GM12865 (cell line): ENCODE measurements around the gene RRBP1.

Source experiments
- DNase-seq: peaks from one replicate; pipeline ENCODE4 v3.0.0; 2010; ENCODE audit warnings: low read depth
- H3K4me3 ChIP-seq: 2 replicates; pipeline ENCODE4 v1.5.1; 2011; ENCODE audit warnings: mild to moderate bottlenecking, low read depth, low read length, control low read depth
- TF ChIP-seq, protein P1 (sequence below): IDR thresholded peaks from 2 replicates; pipeline ENCODE4 v1.5.1; 2011; ENCODE audit warnings: low read length, control low read depth, low read depth, inconsistent platforms; ENCODE audit not compliant: insufficient read depth; ENCODE audit errors: missing control alignments

The RRBP1 gene

DNA sequence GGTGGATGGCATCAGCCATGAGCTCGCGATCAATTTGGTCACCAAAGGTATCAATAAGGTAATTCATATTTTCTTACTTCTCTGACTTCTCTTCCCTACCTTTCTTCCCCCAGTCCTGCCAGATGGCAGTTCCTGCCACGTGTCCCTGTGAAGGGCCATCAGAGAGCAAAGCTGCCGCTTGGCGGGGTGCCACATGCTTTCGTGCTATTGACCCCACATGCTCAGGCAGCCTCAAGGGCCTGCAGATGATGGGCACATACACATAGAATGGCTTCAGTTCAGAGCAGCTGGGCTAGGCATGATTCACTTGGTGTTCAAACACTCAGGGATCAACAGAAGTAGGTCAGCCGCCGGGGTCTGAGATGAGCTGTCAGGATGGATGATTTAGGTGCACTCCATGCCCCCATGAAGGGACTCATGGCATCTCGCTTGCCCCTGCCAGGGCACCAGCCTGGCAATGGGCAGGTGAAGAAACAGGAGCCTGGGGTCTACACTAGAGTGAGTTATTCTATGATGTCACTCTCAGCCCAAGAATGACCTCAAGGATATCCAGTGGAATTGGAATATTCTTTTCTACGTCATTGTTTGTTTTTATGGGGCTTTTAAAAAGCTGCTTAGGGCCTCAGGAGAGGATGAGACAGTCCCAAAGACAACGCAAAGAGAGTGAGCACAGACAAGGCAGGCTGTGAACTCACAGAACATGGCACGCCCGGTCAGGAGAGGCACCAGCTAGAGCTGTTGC, 43.2 kb upstream of the RRBP1 start:
- TF ChIP-seq, protein P1, sequence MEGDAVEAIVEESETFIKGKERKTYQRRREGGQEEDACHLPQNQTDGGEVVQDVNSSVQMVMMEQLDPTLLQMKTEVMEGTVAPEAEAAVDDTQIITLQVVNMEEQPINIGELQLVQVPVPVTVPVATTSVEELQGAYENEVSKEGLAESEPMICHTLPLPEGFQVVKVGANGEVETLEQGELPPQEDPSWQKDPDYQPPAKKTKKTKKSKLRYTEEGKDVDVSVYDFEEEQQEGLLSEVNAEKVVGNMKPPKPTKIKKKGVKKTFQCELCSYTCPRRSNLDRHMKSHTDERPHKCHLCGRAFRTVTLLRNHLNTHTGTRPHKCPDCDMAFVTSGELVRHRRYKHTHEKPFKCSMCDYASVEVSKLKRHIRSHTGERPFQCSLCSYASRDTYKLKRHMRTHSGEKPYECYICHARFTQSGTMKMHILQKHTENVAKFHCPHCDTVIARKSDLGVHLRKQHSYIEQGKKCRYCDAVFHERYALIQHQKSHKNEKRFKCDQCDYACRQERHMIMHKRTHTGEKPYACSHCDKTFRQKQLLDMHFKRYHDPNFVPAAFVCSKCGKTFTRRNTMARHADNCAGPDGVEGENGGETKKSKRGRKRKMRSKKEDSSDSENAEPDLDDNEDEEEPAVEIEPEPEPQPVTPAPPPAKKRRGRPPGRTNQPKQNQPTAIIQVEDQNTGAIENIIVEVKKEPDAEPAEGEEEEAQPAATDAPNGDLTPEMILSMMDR = no peak
- no peak overlapping the region for H3K4me3 ChIP-seq
- DNase-seq = no peak

DNA sequence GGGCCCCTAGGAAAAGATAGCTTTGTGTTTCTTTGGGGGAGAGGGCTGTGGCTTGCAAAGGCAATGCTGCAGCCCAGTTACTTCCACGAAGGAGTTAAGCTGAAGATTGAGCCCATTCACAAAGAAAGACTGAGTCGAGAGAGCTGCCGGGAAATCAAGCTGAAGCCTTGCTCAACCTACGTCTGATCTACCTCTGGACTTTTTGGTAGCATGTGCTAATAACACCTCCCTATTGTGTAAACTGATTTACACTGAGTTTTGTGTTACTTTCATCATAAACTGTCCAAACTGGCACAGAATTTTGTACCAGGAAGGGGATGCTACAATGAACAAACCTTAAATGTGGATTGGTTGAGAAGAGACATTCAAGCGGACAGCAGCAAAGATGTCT, 41.3 kb upstream of the RRBP1 start:
- TF ChIP-seq, protein P1 = no peak
- no peak overlapping the region for H3K4me3 ChIP-seq

DNA sequence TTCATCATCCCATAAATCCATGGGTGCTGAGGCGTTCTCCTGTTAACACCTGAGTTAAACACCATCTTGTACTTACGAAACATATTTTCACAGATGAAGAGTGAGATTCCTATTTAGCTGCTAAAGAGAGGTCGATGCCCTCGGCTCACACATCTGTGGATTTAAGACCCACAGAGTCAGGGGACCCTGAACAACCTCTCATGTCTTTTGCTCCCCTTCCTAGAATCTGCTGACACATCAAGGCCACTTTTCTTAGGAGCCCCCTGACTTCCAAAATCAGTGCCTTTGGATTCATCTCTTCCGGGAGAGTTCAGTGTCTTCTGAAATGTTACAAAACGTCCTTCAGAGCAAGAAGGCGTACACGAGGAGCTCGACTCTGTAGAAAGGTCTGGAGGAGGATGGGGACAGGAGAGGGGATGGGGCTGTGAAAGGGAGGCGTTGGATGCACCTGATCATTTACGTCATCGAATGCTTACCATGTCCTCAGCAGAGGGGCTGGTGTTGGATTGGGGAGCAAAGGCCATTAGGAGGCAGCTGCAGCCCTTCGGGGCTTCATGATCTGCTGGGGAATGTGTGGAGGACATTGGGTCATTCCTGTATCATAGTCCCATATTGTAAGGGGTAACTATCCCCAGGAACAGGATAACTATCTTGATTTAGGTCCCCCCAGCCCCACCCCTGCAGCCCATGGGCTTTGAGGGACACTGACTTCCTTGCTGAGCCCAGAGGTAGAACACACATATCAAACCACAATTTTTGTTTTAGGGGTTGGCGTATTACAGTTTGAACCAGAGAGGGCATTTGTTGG, 40.7 kb upstream of the RRBP1 start:
- no peak for DNase-seq
- no peak overlapping the region for H3K4me3 ChIP-seq
- TF ChIP-seq, protein P1 = no peak

More for the DNA sequence above, 41.3 kb upstream of the RRBP1 start:
- DNase-seq = no peak

DNA sequence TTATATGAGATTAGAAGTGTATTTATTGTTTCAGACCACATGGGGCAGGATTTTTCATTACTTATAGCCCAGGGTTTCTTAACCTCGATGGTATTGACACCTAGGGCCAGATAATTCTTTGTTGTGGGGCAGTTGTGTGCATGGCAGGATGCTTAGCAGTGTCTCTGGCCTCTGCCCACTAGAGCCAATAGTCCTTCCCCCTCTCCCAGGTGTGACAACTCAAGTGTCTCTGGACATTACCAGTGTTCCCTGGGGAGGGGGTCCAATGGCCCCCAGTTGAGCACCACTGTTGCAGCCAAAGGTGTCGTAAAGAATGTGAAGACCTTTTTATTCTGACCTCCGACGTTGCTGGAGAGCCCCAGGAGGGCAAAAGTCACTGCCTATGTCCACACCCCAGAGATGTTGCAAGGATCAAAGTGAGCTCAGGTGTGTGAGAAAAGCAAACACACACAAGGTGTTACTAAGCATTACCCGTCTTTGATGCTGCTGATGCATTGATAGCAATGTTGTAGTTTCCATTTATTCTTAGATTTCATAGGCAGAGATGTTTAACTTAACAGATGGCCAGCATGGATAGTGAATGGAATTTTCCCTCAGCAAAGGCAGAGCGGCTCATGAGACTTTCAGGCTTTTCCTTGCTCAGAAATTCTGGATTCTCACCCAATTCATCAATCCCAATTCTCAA, 39.9 kb upstream of the RRBP1 start:
- no peak for DNase-seq
- TF ChIP-seq, protein P1 = no peak
- H3K4me3 ChIP-seq = no peak overlapping the region

DNA sequence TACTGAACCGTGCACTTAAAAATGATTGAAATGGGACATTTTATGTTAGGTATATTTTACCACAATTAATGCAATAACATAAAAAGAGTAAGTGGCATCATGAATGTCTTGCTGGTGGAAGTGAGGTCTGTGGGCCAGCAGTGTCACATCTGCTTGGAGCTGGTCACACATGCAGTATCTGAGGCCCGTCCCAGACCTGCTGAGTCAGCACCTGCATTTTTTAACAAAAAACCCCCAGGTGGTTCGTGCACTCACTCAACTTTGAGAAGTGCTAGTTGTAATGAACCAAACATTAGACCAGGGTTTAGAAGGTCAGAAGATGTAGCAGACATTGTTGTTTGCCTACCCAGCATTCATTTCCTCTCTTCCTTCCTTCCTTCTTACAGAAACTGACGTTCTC, 38.7 kb upstream of the RRBP1 start:
- TF ChIP-seq, protein P1 = no peak
- DNase-seq = no peak
- H3K4me3 ChIP-seq = no peak overlapping the region

DNA sequence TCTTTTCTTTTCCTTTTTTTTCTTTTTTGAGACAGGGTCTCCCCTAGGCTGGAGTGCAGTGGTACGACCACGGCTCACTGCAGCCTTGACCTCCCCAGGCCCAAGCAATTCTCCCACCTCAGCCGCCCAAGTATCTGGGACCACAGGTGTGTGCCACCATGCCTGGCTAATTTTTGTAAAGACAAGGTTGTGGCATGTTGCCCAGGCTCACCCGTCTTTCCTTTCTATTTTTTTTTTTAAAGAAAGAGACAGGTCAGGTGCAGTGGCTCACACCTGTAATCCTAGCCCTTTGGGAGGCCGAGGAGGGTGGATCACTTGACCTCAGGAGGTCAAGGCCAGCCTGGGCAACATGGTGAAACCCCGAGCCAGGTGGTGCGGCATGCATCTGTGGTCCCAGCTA, 34.3 kb upstream of the RRBP1 start:
- no peak for DNase-seq
- H3K4me3 ChIP-seq = no peak overlapping the region
- TF ChIP-seq, protein P1 = no peak
